K562 (cell line): Measurements from ENCODE around the gene PIGM. TPM values are rescaled to one million over a fixed set of nuclear protein-coding genes. Genes with fewer than 3 reads are reported as not detected.

Experiments
- AFF4 ChIP-seq: sonication (generic); formaldehyde crosslinking; IDR thresholded peaks from 2 replicates; pipeline ENCODE4 v1.8.0; 2023; ENCODE audit warnings: mild to moderate bottlenecking, missing genetic modification reagents
- BRCA1 ChIP-seq, 2 experiments: fragments of 450-650 bp in 1 of 2; sonication (generic) in 1 of 2; formaldehyde crosslinking in 1 of 2; IDR thresholded peaks; 2 replicates each; pipeline versions ENCODE4 v1.5.0 to v1.6.1; 2017 to 2020; ENCODE audit warnings: mild to moderate bottlenecking in 1 of 2, missing genetic modification reagents in 1 of 2
- HES1 ChIP-seq: fragments of 450-650 bp; IDR thresholded peaks from 2 replicates; pipeline ENCODE4 v1.6.1; 2016; ENCODE audit warnings: low read depth, mild to moderate bottlenecking, moderate library complexity
- JUN ChIP-seq, 2 experiments: sonication (generic) in 1 of 2; formaldehyde crosslinking in 1 of 2; IDR thresholded peaks; 2 replicates each; pipeline versions ENCODE4 v1.6.1 to v1.8.0; 2012 to 2022; ENCODE audit warnings: borderline replicate concordance in 2 of 2, mild to moderate bottlenecking in 2 of 2, improper control_type of control experiment in 1 of 2, low read depth in 1 of 2, low read length in 1 of 2, missing genetic modification reagents in 1 of 2
- KDM1A ChIP-seq, 2 experiments: fragments of 450-650 bp; IDR thresholded peaks; 2 replicates each; pipeline ENCODE4 v1.6.1; 2016; ENCODE audit warnings: mild to moderate bottlenecking in 2 of 2
- POU5F1 ChIP-seq: fragments of 150-350 bp; IDR thresholded peaks from 2 replicates; pipeline ENCODE4 v1.6.1; 2014; ENCODE audit warnings: borderline replicate concordance, low read length, low read depth, mild to moderate bottlenecking; ENCODE audit not compliant: partially characterized antibody
- SMC3 ChIP-seq: conservative IDR thresholded peaks from 2 replicates; pipeline ENCODE4 v1.6.1; 2011; ENCODE audit warnings: low read depth, low read length, improper control_type of control experiment; ENCODE audit not compliant: insufficient read depth
- ZBTB49 ChIP-seq: sonication (generic); formaldehyde crosslinking; IDR thresholded peaks from 2 replicates; pipeline ENCODE4 v1.8.0; 2022; ENCODE audit warnings: missing genetic modification reagents, mild to moderate bottlenecking, borderline replicate concordance
- polyA plus RNA-seq, 8 experiments: library from polyadenylated mRNA; depleted of rRNA in 4 of 8; stranded (reverse) in 5 of 8; unstranded in 3 of 8; fragments of >200 nt; fragmentation: Nextera tagmentation in 2 of 8; fragmentation: Illumina TruSeq in 1 of 8; extraction: Ambion mirVana in 2 of 8; extraction: Trizol in 1 of 8; gene quantifications; 2 replicates each; pipeline versions ENCODE4 v1.2.1 to v1.2.3, GENCODE V29; 2011 to 2014; ENCODE audit warnings: inconsistent platforms in 1 of 8, missing spikeins in 1 of 8
- total RNA-seq, 7 experiments: library from RNA; depleted of rRNA in 6 of 7; stranded (reverse); fragments of >200 nt in 6 of 7; fragmentation: Illumina TruSeq in 2 of 7; extraction: Trizol in 2 of 7; gene quantifications; 2 replicates each; pipeline versions ENCODE4 v1.2.1 to v1.2.3, GENCODE V29; 2011 to 2021; ENCODE audit warnings: low replicate concordance in 1 of 7

Gene PIGM
- total and polyA plus RNA-seq, 9 of the 15 experiments (the other 6 are each of a cell fraction or from before 2014, with no cell fraction given): 2.6 to 6.7 (median 4.3) TPM

- TF ChIP-seq AFF4 (CRISPR knock-in tag): no peak
- TF ChIP-seq KDM1A (IDR thresholded peaks at IDR 0.05): no peak
- TF ChIP-seq POU5F1: no peak
- TF ChIP-seq SMC3: no peak
- no peak for TF ChIP-seq ZBTB49
- no peak for TF ChIP-seq BRCA1 (IDR thresholded peaks at IDR 0.05)
- TF ChIP-seq BRCA1 (CRISPR knock-in tag; IDR thresholded peaks at IDR 0.05): no peak
- TF ChIP-seq HES1: no peak
- no peak for TF ChIP-seq JUN (IDR thresholded peaks at IDR 0.05; ENCODE audit: borderline replicate concordance, low read depth, low read length)
- no peak for TF ChIP-seq JUN (CRISPR knock-in tag; IDR thresholded peaks at IDR 0.05; ENCODE audit: borderline replicate concordance)
- TF ChIP-seq, all 486 proteins: peak for 0
These were observed 16.5 kb upstream of the PIGM start (continued) for GRCh38 chr1:160048335-160048734.
